ENCODE data around the gene CABLES2.

CABLES2 gene

GRCh38 chr20:62403331-62403730 lies 3.8 kb downstream of the CABLES2 start:
- no peak for DNase-seq

- no peak for DNase-seq
These were observed 4.5 kb downstream of the CABLES2 start for GRCh38 chr20:62402456-62403150.

- no peak for DNase-seq
These were observed 5.7 kb downstream of the CABLES2 start for GRCh38 chr20:62401331-62401779.

GRCh38 chr20:62400541-62400940 lies 6.5 kb downstream of the CABLES2 start:
- no peak for DNase-seq

GRCh38 chr20:62400021-62400420 lies 7.1 kb downstream of the CABLES2 start:
- DNase-seq: no peak

GRCh38 chr20:62398120-62398821 lies 8.8 kb downstream of the CABLES2 start:
- no peak for DNase-seq

GRCh38 chr20:62396367-62397239 lies 10.5 kb downstream of the CABLES2 start:
- no peak for DNase-seq

- DNase-seq: no peak
These were observed 11.5 kb downstream of the CABLES2 start for GRCh38 chr20:62395311-62396242.

GRCh38 chr20:62394248-62395245 lies 12.5 kb downstream of the CABLES2 start:
- no peak for DNase-seq

- no peak for DNase-seq
These were observed 13.3 kb downstream of the CABLES2 start for GRCh38 chr20:62393830-62394229.

- no peak for DNase-seq
These were observed 13.8 kb downstream of the CABLES2 start for GRCh38 chr20:62393335-62393665.

- no peak for DNase-seq
These were observed 14.3 kb downstream of the CABLES2 start for GRCh38 chr20:62392621-62393334.

- no peak for DNase-seq
These were observed 15.0 kb downstream of the CABLES2 start for GRCh38 chr20:62392077-62392418.

- no peak for DNase-seq
These were observed 15.7 kb downstream of the CABLES2 start for GRCh38 chr20:62391165-62392076.

GRCh38 chr20:62390317-62391164 lies 16.5 kb downstream of the CABLES2 start:
- no peak for DNase-seq

GRCh38 chr20:62389601-62390087 lies 17.4 kb downstream of the CABLES2 start:
- no peak for DNase-seq

GRCh38 chr20:62388839-62389600 lies 18.1 kb downstream of the CABLES2 start:
- no peak for DNase-seq

All from stimulated activated CD4-positive, alpha-beta T cell treated with anti-CD3 and anti-CD28 coated beads, Interleukin-1b, Interleukin-23, amount 100 ng/mL, for 48 hours (primary cell).